Stimulated activated CD8-positive, alpha-beta memory T cell treated with anti-CD3 and anti-CD28 coated beads, Interleukin-15, amount 100 ng/mL, for 24 hours (primary cell): ENCODE measurements around the gene ANO2.
"Not testable (repeated sequence)": the region's sequence is repeated elsewhere in the genome, so short reads cannot be mapped to it uniquely, and the experiment has no call there.

Experiments used
- DNase-seq: peaks from one replicate; pipeline ENCODE4 v3.0.0-alpha.2; 2020; ENCODE audit warnings: low read depth

Gene ANO2

DNA sequence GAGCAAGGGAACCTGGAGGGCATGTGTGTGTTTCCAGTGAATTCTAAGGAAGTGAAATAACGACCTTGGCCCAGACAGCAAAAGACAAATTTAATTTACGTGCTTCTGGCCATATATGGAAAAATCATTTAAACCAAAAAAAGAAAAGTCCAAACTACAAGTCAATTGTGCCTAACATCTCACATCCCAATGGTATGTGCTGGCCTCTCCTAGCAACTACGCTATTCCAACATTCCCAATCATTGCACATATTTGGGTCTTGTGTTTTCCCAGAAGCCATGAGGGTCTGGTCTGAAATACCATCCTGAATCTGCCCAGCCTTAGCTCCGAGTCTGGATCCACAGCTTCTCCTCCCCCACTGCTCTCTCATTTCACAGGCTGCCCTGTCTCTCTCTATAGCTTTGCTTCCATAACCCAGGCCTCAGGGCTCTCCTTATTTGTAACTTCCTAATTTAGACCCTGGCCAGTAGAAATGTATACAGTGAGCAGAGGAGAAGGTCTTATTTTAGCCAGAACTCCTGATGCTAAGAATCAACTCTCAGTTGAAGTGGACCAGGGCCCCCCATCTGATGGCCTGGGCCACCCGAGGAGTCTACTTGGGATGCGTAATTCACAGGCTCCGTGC, 224.6 kb downstream of the ANO2 start:
- DNase-seq, result no peak

DNA sequence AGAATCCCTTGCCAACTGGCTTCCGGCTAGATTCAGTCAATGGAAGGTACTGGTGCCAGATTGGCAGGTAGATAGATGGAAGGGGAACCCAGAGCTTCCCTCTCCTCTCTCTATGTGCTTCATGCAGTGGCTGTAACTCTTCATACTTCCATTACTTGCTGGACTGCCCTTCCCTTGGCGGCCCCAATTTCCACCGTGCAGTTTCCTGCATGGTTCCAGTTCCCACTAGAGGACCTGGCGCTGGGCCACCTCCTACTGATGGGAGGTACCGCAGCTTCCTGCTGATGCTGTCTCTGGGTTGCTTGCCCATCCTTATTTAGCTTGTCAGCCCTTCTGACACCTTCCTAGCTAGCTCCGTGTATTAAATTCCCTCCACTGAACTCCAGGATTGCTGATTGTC, 226.4 kb downstream of the ANO2 start:
- DNase-seq, result no peak

DNA sequence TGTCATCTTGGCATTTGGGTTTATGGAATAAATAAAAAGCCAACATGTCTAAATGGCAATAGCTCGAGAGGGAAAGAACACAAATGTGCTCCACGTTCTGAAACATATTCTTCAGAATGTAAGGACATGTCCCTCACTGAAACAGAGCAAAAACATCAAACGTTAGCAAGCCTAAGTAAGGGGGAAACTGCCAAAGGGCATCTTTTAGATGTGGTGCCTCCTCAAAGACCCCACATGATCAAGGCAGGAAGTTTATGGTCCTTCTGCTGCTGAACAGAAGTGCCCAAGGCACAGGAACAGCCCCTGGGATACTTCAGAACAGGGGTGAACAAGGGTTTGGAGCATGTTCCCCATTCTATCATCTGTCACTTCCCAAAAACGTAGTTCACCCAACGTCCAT, 227.0 kb downstream of the ANO2 start:
- no peak for DNase-seq

DNA sequence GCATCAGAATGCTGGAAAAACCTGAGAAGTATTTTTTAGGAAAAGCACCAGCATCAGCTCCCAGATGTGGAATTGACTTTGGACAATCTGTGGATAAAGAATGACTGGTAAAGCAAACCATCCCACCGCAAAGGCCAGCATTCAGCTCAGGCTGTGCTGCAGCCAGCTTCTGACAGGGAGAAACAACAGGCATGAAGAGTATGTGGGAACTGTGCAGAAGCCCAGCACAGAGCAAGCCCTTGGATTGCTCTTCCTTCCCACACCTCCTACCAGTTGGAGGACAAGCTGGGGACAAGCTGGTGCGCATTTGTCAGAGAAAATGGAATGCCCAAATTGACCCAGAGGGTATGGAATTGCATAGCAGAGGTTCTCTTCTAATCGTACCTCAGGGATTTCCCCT, 228.1 kb downstream of the ANO2 start:
- no peak for DNase-seq

DNA sequence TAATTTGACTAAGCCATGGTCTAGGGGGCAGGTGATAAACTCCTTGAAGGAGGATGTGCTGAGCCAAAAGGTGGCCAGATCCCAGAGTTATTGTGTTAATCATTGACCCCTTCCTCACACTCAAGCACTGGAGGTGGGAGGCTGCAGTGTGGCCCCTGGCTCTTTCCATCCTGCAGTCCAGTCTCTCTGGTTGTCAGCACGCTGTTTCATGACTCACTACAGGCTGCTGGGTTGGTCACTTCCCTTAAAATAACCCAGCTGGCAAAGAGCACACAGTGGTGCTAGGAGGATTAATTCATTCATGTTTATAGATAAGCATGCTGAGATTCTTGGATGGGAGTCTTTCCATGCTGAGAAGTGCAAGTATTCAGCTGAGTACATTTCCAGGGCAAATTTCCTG, 228.9 kb downstream of the ANO2 start:
- no peak for DNase-seq

DNA sequence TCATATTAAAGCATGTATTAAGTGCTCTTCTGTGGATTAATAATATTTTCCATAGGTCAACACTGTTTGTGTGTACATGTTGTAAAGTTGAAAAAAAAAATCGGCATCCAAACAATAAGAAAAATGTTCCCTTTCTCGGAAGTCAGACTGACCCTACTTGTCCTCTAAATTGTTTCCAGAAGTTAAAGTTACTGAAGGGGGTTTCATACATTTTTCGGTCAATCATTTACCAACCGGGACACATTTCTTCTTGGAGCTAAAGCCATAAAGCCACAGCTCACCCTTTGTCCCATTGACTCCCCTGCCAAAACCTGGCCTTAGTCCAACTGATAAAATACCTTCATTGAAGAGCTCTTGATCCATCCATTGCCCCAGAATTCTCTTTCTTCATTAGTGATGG, 230.0 kb downstream of the ANO2 start:
- DNase-seq, result no peak

DNA sequence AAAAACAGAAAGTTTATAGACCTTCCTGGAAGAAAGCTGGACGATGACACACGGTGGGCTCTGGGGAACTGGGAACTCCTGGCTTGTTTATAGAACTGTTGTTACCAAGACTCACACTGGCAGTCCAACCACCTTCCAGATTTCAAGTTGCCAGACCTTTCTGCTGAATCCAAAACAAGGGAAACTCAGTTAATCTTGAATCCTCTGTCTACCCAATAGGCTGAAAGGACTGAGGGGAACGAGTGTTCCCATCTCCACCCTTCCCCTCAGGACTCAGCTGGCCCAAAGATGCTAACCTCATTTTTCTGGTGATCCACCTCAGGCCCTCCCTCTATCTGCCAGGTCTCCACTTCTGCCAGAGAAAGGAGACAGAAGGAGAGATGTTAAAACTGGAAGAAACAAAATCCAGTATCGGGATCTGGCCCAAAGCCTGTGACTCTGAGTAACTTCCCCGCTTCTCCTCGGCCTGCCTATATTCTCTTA, 231.4 kb downstream of the ANO2 start:
- no peak for DNase-seq

DNA sequence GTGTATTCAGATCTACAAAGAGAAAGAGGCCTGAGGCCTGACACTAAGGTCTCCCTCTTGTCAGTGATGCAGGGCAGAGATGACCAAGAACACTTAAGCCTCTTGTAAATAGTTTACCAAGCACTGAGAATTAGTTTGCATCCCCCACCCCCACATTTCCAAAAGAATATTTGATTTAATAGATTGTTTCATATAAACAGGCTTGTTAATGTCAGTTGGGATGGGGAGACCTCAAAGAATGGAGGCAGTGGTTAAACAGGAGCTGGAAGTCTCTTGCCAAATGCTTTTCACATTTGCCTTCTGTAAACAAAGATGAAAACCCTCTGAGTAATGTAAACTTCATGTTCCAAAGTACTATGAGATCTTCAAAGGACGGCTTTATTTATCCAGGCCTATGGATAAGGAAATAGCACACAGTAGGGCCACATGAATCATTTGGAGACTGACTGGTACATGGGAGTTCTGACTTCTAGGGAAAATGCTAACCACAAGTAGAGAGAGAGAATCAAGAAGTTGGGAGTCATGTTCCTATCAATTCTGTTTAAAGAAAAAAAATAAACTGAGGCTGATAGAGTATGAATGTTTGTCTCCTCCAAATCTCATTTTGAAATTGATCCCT, 234.7 kb downstream of the ANO2 start:
- DNase-seq, result no peak

DNA sequence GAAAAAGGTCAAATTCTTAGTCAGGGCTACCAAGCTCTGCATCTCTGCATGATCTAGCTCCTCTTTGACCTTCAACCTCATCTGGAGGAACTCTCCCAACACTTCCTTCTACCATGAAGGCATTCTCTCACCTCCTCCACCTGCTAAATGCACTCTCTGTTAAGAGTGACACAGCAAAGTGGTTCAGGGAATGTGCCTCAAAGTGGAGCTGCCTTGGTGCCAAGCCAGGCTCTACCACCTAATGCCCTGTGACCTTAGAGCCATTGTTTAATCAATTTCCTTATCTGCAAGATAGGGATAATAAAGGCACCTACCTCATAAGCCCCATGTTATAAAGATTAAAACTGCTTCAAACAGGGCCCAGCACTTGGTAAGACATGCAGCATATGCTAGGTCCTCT, 236.7 kb downstream of the ANO2 start:
- no peak for DNase-seq

DNA sequence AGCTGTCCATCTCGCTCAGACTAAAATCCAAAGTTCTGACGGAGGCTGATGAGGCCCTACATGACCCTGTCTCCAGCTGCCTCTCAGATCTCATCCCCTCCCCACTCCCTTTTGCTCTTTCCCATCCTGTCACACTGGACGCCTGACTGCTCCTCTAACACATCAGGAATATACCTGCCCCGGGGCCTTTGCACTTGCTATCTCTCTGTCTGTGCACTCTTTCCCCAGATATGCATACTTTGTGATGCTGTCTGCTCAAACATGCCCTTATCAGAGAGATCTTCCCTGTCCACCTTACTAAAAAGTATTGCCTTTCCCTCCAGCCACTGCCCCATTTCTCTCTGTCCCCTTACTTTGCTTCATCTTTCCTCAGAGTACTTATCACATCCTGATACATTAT, 238.8 kb downstream of the ANO2 start:
- no peak for DNase-seq

DNA sequence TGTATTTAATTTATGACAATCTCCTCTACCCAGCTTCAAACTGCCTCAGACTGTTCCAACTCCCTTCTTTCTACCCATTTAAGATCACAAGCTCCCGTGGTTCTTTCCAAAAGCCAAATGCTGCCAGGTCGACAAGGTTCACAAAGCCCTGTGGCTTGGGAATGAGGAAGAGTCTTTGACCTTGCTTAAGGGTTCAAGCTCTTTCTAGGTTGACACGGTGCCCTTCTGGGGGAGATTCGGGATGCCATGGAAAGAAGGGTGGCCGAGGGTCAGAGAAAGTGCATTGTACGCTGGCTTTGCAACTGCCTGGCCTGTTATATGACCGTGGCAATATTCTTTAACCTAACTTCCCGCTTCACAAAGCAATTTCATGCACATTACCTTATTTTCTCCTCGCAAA, 239.3 kb downstream of the ANO2 start:
- DNase-seq, result no peak

DNA sequence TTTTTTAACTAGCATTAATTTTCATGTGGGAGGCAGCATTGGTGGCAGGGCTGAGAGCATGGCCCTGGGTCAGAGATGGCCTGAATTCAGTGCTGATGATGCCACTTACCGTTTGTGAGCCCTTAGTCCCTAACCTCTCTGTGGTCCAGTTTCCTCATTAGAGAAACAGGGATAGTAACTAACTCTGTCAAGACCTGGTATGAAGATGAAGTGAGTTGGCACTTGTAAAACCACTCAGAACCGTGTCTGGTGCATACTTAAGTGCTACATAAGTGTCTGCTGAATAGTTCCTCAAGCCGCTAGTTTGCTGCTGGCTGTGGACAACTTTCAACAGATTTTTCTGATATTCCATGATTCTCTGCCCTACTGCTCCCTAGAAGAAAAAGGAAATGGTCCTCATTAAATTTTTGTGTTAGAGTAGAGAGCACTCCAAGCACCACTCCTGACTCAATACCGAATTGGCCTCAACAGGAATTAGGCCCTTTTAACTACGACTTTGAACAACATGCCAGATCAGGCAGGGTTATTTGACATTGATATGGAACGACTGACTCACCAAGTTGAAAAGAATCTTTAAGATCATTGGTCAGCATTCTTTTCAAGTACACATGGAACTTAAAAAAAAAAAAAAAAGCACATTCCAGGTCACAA, 250.2 kb downstream of the ANO2 start:
- no peak for DNase-seq

DNA sequence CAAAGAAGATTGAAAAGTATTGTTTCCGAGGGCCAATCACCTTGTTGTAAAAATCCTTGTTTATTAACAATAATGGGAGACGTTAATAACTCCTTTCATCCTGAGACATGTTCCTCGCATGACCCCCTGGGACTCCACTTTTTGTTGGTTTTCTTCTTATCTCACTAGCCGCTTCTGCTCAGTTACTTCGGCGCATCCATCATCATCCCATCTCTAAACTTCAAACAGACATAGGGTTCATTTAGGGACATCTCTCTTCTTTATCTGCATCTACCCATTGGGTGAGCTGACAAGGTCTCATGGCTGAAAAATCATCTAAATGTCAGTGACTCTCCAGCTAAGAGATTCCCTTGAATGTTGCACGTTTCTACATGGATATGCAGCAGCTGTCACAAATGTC, 252.2 kb downstream of the ANO2 start:
- no peak for DNase-seq

DNA sequence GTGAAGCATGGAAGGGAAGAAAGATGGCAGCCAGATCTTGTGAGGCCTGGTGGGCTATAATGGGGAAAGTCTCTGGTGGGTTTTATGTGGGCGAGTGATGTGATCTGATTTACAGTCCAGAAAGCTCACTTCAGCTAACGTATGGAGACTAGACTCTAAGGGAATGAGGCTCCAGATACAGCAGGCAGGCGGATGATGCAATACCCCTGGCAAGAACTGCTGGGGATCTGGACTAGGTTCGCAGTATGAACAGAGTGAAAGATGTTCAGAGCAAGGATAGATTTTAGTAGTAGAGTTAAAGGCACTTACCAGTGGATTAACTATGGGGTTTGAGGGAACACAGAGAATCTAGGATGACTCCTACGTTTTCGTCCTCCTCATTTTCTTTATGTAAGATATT, 253.1 kb downstream of the ANO2 start:
- no peak for DNase-seq

DNA sequence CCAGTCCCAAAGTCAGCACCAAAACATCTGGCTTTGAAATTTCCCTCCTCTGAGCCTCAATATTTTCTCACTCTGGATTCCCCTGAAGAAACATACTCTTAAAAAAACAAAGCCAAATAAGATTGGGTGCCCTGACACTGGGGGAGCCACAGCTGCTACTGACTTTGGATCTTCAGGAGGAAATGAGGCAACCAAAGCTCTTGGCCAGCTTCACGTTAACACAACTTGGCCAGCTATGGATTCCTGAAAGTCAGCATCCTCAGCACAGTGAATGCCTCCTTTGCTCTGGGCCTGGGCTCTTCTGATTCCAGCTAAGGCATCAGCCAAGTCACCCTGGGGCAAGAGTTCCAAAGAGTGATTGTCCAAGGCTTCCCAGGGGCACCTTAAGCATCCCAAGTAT, 254.8 kb downstream of the ANO2 start:
- DNase-seq, result no peak

DNA sequence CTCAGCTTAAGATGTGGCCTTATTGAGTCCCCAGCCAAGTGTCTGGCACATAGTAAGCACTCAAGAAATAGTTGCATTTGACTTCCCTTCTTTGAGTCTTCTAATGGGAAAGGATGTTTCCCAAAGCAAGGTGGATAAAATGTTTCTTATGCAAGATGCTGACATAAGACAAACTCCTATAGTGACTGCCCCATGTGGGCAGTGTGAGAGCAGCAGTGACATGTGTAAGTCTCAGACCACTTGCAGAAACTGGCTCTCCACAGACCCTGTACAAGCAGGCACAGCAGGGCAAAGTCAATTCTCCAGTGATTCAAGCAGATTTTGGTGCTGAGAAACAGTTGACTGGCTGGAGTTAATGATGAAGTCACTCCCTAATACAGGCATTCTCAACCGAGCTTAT, 255.3 kb downstream of the ANO2 start:
- no peak for DNase-seq

DNA sequence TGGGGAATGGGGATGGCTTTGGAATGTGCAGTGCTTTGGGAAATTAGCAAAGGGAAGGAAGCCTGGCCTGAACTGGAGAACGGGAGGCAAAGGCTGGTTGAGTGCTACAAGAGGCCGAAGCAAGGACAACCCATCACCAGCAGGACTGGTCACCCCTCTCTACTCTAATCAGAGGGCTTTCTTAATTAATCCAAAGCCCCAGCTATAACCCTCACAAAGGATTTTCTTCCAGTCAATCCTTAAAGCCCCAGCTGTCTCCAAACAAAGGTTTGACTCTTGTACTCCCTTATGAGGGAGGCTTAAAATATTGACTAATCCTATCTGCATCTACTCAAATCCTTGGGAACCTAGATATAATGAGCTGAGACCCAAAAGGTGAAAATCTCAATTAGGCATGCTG, 256.8 kb downstream of the ANO2 start:
- DNase-seq, result no peak

DNA sequence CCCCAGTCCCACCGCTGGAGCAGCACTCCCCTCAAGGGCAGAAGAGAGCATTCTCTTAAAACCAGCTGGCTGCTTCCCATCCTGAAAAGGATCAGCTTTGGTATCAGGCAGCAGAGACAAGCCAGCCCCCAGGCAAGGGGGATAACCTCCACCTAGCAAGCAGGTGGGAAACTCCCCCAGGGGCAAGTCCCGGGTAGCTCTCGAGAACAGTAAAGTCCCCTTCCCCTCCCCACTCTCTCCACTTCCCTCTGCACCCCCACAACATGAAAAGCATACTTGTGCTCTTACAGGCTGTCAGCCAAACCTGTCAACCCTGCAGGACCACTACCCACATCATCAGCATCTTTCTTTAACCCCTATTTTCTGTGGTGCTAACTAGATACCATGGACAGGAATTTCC, 259.1 kb downstream of the ANO2 start:
- DNase-seq, result no peak

DNA sequence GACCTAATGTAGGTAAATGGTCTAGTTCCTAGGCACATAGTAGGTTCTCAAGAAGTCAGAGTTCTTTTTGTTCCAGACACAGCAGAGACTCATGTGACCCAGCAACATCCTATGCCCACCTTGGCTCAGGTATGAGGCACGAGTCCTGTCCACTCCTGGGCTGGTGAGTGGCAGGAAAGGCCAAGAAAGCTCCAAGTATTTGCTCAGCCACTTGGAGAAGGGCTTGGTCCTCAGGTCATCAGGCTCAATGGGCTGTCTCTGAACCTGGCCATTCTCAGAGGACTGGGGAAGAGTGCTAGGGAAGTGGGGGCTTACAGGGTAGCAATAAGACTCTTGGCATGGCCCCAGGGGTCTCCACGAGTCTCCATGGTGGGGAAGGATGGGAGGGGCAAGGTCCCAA, 260.1 kb downstream of the ANO2 start:
- DNase-seq, result no peak

DNA sequence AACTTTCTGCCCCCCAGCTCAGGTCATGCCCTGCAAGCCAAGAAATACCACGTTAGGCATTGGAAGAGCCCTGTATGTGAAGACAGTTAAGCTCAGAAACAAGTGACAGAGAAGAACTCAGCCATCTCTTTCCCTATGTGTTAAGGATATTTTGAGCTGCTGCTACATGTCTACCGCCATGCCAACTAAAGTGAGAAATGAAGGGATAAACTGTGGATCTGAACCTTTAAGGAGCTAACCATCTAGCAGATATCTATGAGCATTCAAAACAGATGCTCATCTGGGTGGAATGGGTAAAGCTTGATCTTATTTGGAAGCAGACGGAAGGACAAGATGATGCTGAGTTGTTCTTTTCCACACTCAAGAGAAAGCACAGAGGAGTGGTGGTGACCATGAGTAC, 262.5 kb downstream of the ANO2 start:
- DNase-seq, result no peak

DNA sequence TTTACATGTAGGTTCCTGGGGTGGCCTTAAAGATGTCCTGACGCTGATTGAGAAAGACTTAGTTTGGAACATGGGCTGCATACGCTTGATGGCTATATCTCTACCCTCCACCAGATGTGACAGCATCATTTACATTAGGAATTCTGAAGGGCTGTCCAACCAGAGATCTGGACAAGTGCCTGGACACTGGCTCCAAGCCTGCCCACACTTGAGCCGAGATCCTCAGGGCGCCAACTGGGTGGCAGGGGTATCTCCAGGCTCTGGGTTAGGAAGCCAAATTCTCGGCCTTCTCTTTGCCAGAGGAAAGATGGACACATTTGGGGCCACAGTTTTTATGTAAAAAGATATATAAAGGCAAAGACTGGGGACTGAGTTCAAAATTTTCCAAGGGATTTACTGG, 266.9 kb downstream of the ANO2 start:
- DNase-seq, result no peak

DNA sequence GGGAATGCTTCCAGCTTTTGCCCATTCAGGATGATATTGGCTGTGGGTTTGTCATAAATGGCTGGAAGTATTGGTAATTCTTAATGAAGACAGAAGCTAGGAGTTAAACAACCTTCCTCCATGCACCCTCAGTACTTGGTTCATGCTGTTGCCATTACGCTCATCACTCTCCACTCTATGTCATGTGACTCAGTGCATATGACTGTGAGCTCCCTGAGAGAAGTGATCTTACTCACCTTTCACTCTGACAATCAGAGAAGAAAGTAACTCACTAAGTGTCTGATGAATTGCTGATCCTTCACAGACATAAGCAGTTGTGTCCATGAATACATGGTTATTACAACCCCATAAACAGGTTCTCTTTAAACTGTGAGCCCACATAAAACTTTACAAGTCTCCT, 275.4 kb downstream of the ANO2 start:
- not testable (repeated sequence) for DNase-seq

DNA sequence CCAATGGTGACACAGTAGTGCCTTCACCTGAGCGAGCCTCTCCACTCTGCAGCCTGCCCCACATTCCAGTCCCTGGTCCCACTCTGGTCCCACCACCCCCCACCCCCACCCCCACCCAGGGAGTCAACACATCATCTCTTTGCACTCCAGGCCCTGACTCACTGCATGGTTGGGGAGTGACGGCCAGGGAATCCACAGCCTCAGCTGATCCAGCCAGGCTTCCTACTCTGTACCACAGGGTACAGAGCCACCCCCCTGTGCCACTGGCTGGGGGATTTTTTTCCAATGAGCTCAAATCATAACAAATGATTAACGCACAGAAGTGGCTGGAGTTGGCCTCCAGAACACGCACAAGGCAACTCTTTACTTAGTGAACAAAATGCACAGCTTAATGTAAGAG, 279.4 kb downstream of the ANO2 start:
- no peak for DNase-seq

DNA sequence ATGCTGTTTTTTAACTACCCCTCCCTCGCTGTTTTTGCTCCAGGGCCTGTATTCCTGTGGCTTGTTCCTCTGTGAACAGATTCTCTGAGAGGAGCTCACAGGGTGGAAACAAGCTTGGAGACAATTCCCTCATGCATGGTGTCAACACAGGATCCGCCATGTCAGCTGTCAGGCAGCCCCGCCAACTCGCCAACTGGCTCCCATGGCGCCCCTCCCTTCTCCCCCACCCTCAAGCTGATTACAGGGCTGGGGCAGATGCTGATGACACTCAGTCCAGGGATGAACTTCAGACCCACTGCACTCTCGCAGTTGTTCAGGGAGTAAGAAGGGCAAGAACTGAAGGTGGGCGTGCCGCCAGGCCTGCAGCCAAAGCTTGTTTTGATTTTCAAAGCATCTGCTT, 283.2 kb downstream of the ANO2 start:
- DNase-seq, result no peak
